ENCODE measurements around the gene ADH4. TPM values are rescaled to one million over a fixed set of nuclear protein-coding genes. Genes with fewer than 3 reads are reported as not detected.

ADH4 gene
- total and polyA plus RNA-seq, 9 of the 15 experiments (the other 6 are each of a cell fraction or from before 2014, with no cell fraction given) = not detected

DNA sequence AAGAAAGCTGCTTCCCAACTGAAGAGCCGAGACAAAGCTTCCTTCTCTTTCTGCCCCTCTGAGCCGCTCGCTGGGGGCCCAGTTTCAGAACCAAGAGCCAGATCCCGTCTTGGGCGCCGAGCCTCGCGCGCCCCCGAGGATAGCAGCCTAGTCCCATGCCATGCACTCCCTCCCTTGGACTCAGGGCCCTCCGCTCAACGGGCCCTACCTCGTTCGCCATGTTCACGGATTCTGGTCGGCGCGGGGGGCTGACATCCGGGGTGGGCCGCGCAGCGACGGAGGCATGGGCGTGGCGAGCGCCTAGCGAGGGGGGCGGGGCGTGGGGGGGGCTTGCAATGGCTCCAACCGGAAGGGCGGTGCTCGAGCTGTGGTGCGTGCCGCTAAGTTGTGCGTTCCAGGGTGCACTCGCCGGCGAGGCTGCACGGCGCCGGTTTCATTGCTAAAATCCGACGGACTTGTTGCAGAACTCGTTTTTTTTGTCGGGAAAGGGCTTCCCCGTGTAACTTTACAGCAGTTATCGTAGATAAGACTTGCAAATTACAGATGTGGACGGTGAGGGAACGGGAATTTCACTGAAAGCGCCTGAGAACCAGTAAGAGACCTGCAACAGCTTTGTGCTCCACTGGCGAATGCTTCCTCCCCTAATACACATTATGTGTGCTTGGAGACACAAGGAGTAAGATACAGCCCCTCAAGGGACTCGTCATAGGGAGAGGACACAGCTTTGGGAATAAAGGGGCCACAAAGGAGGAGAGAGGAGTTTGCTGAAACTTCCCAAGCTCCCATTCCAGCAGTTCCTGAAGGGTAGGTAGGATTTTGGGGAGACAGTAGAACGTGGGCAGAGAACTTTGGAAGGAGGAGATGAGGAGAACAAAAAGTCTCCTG lies 55.4 kb downstream of the ADH4 start, which contains the start of gene ADH5 (continued):
- TF ChIP-seq, protein P1, sequence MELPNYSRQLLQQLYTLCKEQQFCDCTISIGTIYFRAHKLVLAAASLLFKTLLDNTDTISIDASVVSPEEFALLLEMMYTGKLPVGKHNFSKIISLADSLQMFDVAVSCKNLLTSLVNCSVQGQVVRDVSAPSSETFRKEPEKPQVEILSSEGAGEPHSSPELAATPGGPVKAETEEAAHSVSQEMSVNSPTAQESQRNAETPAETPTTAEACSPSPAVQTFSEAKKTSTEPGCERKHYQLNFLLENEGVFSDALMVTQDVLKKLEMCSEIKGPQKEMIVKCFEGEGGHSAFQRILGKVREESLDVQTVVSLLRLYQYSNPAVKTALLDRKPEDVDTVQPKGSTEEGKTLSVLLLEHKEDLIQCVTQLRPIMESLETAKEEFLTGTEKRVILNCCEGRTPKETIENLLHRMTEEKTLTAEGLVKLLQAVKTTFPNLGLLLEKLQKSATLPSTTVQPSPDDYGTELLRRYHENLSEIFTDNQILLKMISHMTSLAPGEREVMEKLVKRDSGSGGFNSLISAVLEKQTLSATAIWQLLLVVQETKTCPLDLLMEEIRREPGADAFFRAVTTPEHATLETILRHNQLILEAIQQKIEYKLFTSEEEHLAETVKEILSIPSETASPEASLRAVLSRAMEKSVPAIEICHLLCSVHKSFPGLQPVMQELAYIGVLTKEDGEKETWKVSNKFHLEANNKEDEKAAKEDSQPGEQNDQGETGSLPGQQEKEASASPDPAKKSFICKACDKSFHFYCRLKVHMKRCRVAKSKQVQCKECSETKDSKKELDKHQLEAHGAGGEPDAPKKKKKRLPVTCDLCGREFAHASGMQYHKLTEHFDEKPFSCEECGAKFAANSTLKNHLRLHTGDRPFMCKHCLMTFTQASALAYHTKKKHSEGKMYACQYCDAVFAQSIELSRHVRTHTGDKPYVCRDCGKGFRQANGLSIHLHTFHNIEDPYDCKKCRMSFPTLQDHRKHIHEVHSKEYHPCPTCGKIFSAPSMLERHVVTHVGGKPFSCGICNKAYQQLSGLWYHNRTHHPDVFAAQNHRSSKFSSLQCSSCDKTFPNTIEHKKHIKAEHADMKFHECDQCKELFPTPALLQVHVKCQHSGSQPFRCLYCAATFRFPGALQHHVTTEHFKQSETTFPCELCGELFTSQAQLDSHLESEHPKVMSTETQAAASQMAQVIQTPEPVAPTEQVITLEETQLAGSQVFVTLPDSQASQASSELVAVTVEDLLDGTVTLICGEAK (IDR thresholded peaks at IDR 0.05) = peak; percentile 70
- TF ChIP-seq, protein P1 (CRISPR knock-in tag; IDR thresholded peaks at IDR 0.05) = no peak
- TF ChIP-seq ATF1 (CRISPR knock-in tag; IDR thresholded peaks at IDR 0.05) (no peak), ATF1 (tag; IDR thresholded peaks at IDR 0.05) (peak; percentile 9; the same call in 1 of the 2 replicates), IRF2 (CRISPR knock-in tag; IDR thresholded peaks at IDR 0.05) (no peak), PML (IDR thresholded peaks at IDR 0.05; ENCODE audit: low read length) (peak; percentile 83; the same call in 1 of the 2 replicates), KAT7 (CRISPR knock-in tag; IDR thresholded peaks at IDR 0.05; ENCODE audit: borderline replicate concordance) (no peak), ASH1L (IDR thresholded peaks at IDR 0.05; ENCODE audit: borderline replicate concordance, low read depth, partially characterized antibody) (no peak), ZBTB1 (CRISPR knock-in tag; IDR thresholded peaks at IDR 0.05; ENCODE audit: borderline replicate concordance, low read depth) (no peak), ZNF586 (CRISPR knock-in tag; conservative IDR thresholded peaks at IDR 0.05) (no peak), ZNF717 (CRISPR knock-in tag; IDR thresholded peaks at IDR 0.05) (no peak), MBD2 (IDR thresholded peaks at IDR 0.05; ENCODE audit: borderline replicate concordance, low read depth) (peak; percentile 14; the same call in 1 of the 2 replicates), ETV5 (CRISPR knock-in tag; IDR thresholded peaks at IDR 0.05; ENCODE audit: low read depth) (peak; percentile 79), NBN (IDR thresholded peaks at IDR 0.05; ENCODE audit: low read depth) (peak; percentile 52; the same call in 1 of the 2 replicates), ZNF696 (CRISPR knock-in tag; conservative IDR thresholded peaks at IDR 0.05) (no peak), ZNF143 (CRISPR knock-in tag; IDR thresholded peaks at IDR 0.05) (no peak)
- TF ChIP-seq, protein P2, sequence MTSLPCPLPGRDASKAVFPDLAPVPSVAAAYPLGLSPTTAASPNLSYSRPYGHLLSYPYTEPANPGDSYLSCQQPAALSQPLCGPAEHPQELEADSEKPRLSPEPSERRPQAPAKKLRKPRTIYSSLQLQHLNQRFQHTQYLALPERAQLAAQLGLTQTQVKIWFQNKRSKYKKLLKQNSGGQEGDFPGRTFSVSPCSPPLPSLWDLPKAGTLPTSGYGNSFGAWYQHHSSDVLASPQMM (CRISPR knock-in tag; IDR thresholded peaks at IDR 0.05) = no peak
- TF ChIP-seq, protein P3, sequence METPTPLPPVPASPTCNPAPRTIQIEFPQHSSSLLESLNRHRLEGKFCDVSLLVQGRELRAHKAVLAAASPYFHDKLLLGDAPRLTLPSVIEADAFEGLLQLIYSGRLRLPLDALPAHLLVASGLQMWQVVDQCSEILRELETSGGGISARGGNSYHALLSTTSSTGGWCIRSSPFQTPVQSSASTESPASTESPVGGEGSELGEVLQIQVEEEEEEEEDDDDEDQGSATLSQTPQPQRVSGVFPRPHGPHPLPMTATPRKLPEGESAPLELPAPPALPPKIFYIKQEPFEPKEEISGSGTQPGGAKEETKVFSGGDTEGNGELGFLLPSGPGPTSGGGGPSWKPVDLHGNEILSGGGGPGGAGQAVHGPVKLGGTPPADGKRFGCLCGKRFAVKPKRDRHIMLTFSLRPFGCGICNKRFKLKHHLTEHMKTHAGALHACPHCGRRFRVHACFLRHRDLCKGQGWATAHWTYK (CRISPR knock-in tag; IDR thresholded peaks at IDR 0.05) = no peak

Measured in K562 (cell line).